Gastroesophageal sphincter (tissue), 3 donors: ENCODE results near the gene STN1.

Experiments used
- EP300 ChIP-seq: sonication (generic); formaldehyde crosslinking; IDR thresholded peaks from one replicate; pipeline ENCODE4 v1.6.1; 2017; ENCODE audit warnings: antibody characterized with exemption, mild to moderate bottlenecking
- POLR2A ChIP-seq, 2 donors: fragments of 450-650 bp; IDR thresholded peaks; one replicate each; pipeline ENCODE4 v1.6.1; 2017; ENCODE audit warnings: antibody characterized with exemption in 2 of 2, mild to moderate bottlenecking in 2 of 2, moderate library complexity in 1 of 2
- POLR2AphosphoS5 ChIP-seq: sonication (generic); formaldehyde crosslinking; IDR thresholded peaks from one replicate; pipeline ENCODE4 v1.6.1; 2017; ENCODE audit warnings: antibody characterized with exemption
- TF ChIP-seq, protein P1 (sequence below), 4 experiments: fragments of 200-600 bp in 2 of 4; fragments of 450-650 bp in 2 of 4; sonication (generic) in 1 of 4; IDR thresholded peaks; one replicate each; pipeline ENCODE4 v1.5.1; 2017 to 2019; ENCODE audit warnings: antibody characterized with exemption in 4 of 4, mild to moderate bottlenecking in 2 of 4, moderate library complexity in 2 of 4

DNA sequence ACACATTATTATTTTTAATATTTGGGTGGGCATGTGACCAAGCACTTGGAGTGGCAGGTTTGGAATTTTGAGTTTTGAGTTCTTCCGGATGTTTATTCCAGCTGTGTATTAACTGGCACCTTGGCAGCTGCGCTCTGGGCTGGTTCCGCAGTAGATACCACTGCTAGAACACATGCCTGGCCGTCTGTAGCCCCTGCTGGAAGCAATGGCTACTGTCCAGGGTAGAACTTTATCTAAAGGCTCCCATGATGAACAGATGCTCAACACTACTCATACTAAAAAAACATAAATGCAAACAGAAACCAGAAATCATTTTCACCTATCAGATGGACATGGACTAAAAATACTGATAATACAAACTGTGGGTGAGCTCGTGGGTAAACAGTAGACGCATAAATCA lies 43.3 kb downstream of the STN1 start:
- no peak for TF ChIP-seq POLR2A (IDR thresholded peaks at IDR 0.05)
- TF ChIP-seq, protein P1, sequence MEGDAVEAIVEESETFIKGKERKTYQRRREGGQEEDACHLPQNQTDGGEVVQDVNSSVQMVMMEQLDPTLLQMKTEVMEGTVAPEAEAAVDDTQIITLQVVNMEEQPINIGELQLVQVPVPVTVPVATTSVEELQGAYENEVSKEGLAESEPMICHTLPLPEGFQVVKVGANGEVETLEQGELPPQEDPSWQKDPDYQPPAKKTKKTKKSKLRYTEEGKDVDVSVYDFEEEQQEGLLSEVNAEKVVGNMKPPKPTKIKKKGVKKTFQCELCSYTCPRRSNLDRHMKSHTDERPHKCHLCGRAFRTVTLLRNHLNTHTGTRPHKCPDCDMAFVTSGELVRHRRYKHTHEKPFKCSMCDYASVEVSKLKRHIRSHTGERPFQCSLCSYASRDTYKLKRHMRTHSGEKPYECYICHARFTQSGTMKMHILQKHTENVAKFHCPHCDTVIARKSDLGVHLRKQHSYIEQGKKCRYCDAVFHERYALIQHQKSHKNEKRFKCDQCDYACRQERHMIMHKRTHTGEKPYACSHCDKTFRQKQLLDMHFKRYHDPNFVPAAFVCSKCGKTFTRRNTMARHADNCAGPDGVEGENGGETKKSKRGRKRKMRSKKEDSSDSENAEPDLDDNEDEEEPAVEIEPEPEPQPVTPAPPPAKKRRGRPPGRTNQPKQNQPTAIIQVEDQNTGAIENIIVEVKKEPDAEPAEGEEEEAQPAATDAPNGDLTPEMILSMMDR (IDR thresholded peaks at IDR 0.05): no peak
- no peak for TF ChIP-seq POLR2AphosphoS5
- no peak for TF ChIP-seq EP300
